Globus pallidus (tissue), 1 donor: Measurements from ENCODE around the gene SSTR4.

Experiments used
- DNase-seq: peaks from one replicate; pipeline ENCODE4 v3.0.0-alpha.2; 2015; ENCODE audit warnings: low spot score

SSTR4 gene

GRCh38 chr20:23086931-23087411 lies 51.9 kb downstream of the SSTR4 start:
- DNase-seq: peak; percentile 30

GRCh38 chr20:23087587-23088251 lies 52.6 kb downstream of the SSTR4 start:
- DNase-seq: no peak
